WI38 (cell line): ENCODE data around the gene OGFOD1.

ENCODE experiments used
- H3K4me3 ChIP-seq: 2 replicates; pipeline ENCODE4 v1.5.1; 2011; ENCODE audit warnings: low read depth, mild to moderate bottlenecking, control low read depth, low read length
- CTCF ChIP-seq: IDR thresholded peaks from 2 replicates; pipeline ENCODE4 v1.5.1; 2012; ENCODE audit warnings: low read depth, mild to moderate bottlenecking, control low read depth, low read length

Gene OGFOD1

GRCh38 chr16:56451753-56452689 lies 667 bp downstream of the OGFOD1 start:
- TF ChIP-seq CTCF: no peak
- H3K4me3 ChIP-seq: peak overlapping the region; percentile 88

GRCh38 chr16:56457927-56458470 lies 6.6 kb downstream of the OGFOD1 start:
- TF ChIP-seq CTCF: no peak
- no peak overlapping the region for H3K4me3 ChIP-seq

GRCh38 chr16:56460101-56460500 lies 8.7 kb downstream of the OGFOD1 start:
- TF ChIP-seq CTCF: no peak
- H3K4me3 ChIP-seq: no peak overlapping the region

GRCh38 chr16:56462064-56462796 lies 10.9 kb downstream of the OGFOD1 start:
- no peak overlapping the region for H3K4me3 ChIP-seq
- no peak for TF ChIP-seq CTCF

GRCh38 chr16:56463153-56463552 lies 11.8 kb downstream of the OGFOD1 start:
- TF ChIP-seq CTCF: no peak

GRCh38 chr16:56466344-56466743 lies 15.0 kb downstream of the OGFOD1 start:
- TF ChIP-seq CTCF: no peak
- H3K4me3 ChIP-seq: no peak overlapping the region

More at GRCh38 chr16:56463153-56463552, 11.8 kb downstream of the OGFOD1 start:
- no peak overlapping the region for H3K4me3 ChIP-seq
